A549 treated with Hydrocortisone at 1 μM for 4 hours (cell line): ENCODE results near the gene SIDT2. TPM values are rescaled to one million over a fixed set of nuclear protein-coding genes. Genes with fewer than 3 reads are reported as not detected.

ENCODE experiments used
- total RNA-seq: library from RNA; stranded (reverse); fragments of 200-300 nt; extraction: Qiagen RNA extraction; gene quantifications from 5 replicates; pipeline ENCODE4 v1.2.3, GENCODE V29; 2022

Gene SIDT2
- total RNA-seq, result 5.0 to 6.0 TPM (median 5.3 TPM) in 5 replicates

GRCh38 chr11:117178210-117179034 lies at the start of gene SIDT2:
Gene SIDT2, plus strand, starts transcription at chr11:117178743. Its CDS starts 521 bp downstream, at chr11:117179264.

GRCh38 chr11:117143871-117144476 lies 34.6 kb upstream of the SIDT2 start, which contains the start of gene PAFAH1B2:
Gene PAFAH1B2, plus strand, starts transcription at chr11:117144287. Its CDS starts 8,161 bp downstream, at chr11:117152448.

GRCh38 chr11:117199053-117199915 lies 20.7 kb downstream of the SIDT2 start, which contains the start of gene TAGLN:
Gene TAGLN, plus strand, starts transcription at chr11:117199370. Its CDS starts 3,644 bp downstream, at chr11:117203014.

GRCh38 chr11:117231842-117232091 lies 53.2 kb downstream of the SIDT2 start, which contains the start of gene PCSK7:
Gene PCSK7, minus strand, starts transcription at chr11:117232073. Its CDS starts 2,229 bp downstream, at chr11:117229844.

GRCh38 chr11:117232092-117232878 lies 53.7 kb downstream of the SIDT2 start, which contains the start of gene RNF214:
Gene RNF214, plus strand, starts transcription at chr11:117232671. Its CDS starts 1,602 bp downstream, at chr11:117234273.

Other genes starting within 250 kb of the SIDT2 start
- 7.2 to 8.4 TPM (median 8.3 TPM) in 5 replicates for gene SIK3, start 80.3 kb upstream of the SIDT2 start, total RNA-seq
- gene PAFAH1B2, start 34.5 kb upstream of the SIDT2 start, total RNA-seq, result 30.5 to 45.6 TPM (median 37.6 TPM) in 5 replicates
- 63.9 to 138 TPM (median 103 TPM) in 5 replicates for gene TAGLN, start 20.6 kb downstream of the SIDT2 start, total RNA-seq
- 15.8 to 19.1 TPM (median 16.2 TPM) in 5 replicates for gene PCSK7, start 53.3 kb downstream of the SIDT2 start, total RNA-seq
- gene RNF214, start 53.9 kb downstream of the SIDT2 start, total RNA-seq, result 10.9 to 12.3 TPM (median 11.7 TPM) in 5 replicates
- 1.7 to 3.2 TPM (median 2.1 TPM) in 5 replicates for gene BACE1-AS, start 112.6 kb downstream of the SIDT2 start, total RNA-seq
- gene BACE1, start 137.5 kb downstream of the SIDT2 start, total RNA-seq, result 8.5 to 11.1 TPM (median 10.9 TPM) in 5 replicates
- 15.8 to 21.6 TPM (median 17.7 TPM) in 5 replicates for gene CEP164, start 149.1 kb downstream of the SIDT2 start, total RNA-seq